ENCODE results near the gene RBPJ.
A peak's percentile ranks its signal among the peaks of the same experiment; 100 is the strongest.
"Not testable (repeated sequence)": the region's sequence is repeated elsewhere in the genome, so short reads cannot be mapped to it uniquely, and the experiment has no call there.

RBPJ gene

DNA sequence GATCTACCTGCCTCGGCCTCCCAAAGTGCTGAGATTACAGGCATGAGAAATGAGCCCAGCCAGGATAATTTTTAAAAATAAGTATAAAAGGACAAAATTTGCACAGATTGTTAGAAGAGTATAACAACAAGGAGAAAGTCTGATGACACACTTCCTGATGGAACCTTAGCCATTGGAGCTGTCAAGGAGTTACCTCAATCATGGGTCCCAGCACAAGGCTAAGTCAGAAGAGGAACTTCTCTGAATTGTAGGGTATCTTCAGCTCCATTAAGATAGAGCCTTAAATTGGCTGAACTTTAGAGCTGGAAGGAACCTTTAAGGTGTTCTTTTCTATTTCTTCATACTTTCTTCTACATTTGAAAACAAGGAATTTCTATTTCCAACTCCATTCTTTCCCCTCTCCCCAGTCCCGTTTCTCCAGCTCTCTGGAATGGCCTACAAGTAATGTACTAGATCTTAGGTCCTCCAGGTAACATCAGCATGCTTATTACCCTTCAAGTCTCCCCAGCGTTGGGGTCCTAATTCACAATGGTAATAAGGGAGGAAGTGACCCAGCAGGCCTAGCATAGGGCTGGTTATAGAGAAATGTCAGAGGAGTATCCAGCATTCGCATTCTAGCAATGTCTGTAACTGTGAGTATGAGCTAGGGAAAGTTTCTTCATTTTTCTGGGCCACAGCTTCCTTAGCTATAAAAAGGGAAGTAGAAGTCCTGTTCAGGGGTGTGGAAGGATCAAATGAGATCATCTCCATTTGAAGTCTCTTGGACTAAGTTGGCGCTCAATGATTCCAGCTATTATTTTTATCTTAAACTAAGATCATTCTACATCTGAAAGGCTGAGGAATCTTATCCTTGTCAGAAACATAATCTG, 18.5 kb upstream of the RBPJ start:
- DNase-seq, result no peak

DNA sequence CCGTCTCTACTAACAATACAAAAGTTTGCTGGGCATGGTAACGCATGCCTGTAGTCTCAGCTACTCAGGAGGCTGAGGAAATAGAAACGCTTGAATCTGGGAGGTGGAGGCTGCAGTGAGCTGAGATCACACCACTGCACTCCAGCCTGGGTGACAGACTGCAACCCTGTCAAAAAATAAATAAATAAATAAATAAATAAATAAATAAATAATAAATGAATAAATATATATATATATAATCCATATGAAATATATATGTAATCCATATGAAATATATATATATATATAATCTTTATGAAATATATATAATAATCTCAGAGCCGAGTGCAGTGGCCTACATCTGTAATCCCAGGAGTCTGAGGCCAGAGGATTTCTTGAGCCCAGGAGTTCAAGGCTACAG, 17.8 kb upstream of the RBPJ start:
- no peak for DNase-seq

DNA sequence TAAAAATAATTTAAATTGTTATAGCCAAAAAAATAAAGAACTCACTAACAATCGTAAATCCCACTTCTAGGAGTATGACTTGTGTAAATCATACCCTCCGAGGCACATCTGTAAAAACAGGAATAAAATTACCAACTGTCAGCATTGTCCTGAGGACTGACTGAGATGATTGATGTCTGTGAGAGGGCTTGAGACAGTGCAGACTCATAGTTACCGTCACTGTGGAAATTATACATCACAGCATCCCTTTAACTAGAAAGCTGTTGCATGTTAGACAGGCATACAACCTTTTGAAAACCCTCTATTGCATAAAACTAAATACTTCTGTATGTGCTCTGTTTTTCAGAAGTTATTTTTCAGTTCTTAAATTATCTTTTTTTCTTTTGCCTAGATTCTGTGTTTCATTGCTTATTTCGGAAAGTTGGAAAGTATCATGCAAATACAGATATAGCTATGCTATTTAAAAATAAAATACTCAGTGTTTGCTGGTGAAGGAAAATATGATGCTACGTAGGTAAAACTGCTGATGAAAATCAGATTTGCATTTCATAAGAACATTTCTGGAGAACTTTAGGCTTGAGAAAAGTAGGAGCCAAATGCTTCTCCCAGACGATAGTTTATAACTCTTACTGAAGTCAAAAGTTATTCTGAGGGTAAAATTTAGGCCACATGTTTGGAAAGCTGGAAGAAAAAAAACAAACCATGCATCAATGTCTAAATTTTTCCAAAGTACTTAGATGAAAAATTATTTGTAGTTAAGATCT, 13.6 kb upstream of the RBPJ start:
- DNase-seq, result peak in 2 of 3 experiments; percentile 41 to 86

DNA sequence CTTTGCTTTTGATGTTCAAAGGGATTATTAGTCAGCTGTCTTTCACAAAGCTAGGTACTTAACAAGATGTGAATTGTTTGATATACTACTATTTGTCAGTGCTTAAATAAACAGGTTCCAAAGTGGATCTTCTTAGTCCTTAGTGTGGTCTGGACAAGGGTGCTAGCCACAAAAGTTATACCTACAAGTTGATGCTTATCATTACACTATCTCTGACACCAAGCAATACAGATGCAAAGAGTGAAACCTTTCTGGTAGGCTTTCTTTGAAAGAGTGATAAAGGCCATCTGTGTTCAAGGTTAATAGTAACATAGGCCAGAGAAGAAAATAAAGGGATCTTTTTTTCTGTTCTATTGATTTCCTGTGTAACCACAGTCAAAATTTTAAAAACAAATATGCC, 12.2 kb upstream of the RBPJ start:
- peak in 1 of 3 experiments; percentile 17 for DNase-seq

DNA sequence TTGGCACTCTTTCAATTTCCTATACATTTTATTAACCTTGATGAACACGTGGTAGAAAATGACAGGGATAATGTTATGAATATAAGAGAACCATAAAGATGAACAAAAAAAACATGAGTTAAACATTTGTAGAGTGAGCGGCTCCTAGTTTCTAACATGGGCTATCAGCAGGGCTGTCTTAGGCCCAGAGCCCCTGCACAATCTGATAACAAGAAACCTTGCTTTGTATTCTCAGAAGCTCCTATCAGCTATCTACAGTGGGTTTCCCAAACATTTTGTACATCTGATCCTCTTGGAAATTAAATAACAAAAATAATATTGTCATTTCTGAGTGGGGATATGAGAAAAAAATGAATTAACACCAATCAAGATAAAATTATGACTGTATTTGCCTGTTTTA, 10.6 kb upstream of the RBPJ start:
- DNase-seq, result no peak

DNA sequence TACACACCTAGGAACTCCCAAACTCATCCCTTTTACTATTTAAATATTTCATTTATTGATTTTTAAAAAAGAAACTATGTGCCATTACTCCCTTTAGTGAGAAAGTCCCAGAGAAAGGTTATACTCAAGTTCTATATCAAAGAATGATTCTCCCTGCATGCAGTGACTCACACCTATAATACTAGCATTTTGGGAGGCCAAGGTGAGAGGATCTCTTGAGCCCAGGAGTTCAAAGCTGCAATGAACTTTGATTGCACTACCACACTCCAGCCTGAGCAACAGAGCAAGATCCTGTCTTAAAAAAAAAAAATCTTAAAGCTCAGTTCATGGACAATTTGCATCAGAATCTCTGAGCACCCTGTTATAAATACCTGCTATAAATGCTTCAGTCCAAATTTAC, 9.2 kb upstream of the RBPJ start:
- DNase-seq, result no peak

DNA sequence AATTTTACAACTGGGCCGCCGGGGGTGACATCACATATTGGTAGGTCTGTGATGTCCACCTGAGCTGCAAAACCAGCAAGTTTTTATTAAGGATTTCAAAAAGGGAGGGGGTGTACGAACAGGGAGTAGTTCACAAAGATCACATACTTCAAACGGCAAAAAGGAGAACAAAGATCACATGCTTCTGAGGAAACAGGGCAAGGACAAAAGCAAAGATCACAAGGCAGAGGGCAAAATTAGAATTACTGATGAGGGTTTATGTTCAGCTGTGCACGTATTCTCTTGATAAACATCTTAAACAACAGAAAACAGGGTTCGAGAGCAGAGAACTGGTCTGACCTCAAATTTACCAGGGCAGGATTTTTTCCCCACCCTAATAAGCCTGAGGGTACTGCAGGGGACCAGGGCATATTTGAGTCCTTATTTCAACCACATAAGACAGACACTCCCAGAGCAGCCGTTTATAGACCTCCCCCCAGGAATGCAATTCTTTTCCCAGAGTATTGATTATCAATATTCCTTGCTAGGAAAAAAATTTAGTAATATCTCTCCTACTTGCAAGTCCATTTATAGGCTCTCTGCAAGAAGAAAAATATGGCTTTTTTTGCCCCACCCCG, 5.4 kb upstream of the RBPJ start:
- not testable (repeated sequence) for DNase-seq

DNA sequence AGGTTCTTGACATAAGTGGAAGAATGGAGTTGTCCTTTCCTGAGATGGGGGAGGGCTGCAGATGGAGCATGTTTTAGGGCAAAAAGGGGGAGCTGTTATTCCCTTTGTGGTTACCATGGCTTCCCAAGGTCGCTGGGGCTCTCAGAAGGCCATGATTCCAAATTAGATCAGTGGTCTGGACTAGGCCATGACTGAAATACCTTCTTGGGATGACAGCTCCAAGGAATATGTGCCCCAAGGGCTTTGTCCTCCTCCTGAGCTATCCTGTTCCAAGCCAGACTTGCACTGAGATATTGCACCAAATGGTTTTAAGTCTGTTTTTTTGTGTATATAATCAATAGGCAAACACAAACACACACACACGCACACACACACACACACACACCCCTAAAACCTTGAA, 3.0 kb upstream of the RBPJ start:
- DNase-seq, result no peak

DNA sequence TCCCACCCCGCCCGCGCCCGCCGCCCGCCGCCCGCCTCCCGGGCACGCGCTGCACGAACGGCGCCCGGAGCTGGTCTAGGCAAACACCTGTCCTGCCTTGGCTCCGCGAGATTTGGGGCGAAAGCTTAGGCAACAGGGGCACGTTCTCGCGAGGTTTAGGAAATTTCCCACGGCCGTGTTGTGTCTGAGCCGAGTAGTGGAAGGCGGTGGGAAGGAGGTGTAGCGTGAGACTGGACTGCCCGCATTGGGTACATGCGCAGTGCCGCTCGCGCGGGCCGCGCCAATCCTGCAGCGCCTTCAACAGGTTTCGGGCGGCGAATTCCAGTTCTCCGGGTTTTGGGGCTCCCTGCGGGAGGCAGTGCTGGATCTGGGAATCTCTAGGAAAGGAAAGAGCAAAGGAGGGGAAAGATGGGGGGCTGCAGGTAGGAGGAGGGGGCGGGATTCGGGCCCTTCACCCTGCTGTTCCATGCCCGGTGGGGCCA, 1.3 kb upstream of the RBPJ start:
- DNase-seq, result peak; percentile 99 to 100 (median 100)

DNA sequence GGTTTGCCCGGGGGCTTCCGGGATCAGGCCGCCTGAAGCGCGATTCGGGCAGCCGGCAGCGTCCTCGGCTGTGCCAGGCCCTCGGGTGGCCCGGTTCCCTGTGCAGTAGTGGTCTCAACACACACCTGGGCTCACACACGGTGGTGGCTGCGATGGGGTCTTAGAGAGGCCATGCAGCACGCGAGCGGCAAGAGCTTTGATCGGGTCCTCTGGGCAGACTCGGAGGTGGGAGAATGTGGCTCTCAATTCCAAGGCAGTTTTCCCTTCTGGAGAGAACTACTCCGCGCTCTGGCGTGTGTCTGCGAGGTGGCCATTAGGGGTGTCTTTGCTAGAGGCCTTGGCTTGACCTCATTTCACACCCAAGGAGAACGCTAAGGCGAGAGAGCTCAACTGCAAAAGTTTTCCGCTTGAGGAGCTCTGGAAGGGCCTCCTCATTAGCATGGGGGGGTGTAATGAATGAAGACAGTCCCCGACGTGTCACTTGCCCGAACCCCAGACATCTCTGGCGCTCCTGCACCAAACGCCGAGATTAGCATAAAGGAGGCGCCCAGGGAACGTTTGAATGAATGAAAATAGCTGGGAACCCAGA, 771 bp upstream of the RBPJ start:
- DNase-seq, result no peak

DNA sequence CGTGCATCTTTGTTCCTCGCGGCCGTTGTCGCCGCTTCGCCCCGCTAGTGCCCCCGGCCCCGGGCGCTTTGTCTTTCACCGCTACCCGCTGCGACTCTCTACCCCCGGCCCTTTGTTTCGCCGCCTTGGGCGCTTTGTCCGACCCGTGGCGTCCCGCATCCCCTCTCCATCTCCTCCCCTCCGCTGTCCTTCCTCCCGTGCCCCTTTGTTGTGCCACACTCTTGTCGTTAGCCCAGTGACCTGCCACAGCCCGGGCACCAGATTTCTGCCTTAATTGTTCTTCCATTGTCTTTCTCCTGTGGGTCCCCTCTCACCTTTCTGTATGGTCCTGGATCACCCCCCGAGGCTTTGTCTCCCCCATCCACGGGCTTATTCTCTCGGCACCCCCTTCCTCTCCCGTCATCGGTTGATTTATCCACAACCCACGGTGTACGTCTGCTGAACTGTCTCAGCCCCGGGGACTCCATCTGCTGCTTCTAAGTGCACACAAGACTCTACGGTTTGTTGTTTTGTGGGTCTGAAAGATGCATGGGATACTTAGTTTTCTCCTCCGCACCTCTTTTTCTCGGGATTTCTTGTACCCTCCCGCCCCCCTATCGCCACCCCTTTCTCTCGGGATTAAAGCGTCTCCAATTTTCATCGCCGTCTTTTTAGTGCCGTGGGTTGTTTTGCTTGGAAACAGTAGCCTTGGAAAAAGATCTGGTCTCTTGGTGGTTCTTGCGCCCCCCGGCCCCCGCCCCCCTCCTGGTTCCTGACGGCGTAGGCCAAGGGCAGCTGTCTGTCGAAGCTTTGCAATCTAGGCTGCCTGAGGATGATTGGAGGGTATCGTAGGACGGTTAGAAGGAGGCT, 783 bp downstream of the RBPJ start:
- DNase-seq, result peak; percentile 53 to 80 (median 72)

DNA sequence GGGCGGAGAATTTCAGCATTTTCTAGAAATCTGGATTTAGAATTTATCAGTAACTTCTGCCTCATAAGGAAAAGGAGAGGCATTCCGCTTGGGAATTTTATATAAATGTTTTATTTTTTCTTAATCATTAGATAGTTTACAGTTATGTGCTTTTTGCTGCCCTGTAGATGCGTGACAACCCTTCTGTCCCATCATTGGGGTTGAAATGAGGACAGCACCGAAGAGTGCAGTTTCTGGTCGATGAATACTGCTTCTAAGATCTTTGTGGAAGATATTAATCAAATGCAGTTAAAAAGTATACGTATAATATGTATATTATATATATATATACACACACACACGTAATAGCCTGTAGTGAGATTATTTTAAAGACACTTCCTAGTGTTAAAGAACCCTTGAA, 1.5 kb downstream of the RBPJ start:
- peak in 1 of 3 experiments; percentile 35 for DNase-seq

DNA sequence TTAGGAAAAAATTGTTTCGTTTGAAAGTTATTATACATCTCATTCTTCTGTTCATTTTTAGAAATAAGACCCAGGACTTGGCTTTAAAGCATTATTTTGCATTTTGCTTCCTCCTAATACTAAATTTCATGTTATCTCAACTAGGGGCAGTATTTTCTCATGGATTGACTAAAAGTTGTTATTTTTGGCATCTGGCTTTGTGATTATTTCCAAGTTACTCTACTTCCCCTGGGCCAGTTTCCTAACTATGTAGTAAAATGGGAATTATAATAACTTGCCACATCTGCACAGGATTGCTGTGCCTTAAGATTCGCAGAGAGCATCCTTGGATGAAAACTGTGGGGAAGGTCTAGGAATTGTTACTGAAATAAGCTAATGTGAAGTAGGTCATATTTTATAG, 3.0 kb downstream of the RBPJ start:
- no peak for DNase-seq

DNA sequence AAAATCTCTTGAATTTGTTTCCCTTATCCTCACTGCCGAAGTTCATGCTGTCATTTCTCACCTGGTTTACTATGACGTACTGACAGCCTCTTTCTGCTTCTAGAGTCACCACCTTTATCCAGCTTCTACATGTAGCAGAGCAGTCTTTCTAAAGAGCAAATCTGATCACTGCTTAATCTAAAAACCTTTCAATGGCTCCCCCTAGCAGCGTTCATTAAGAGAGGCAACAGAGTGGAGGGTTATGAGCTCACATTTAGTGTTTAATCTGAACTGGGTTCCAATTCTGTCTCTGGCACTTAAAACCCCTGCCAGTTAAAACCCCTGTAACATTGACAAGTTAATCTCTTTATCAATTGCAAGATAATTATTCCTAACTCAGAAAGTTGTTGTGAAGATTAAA, 4.4 kb downstream of the RBPJ start:
- DNase-seq, result peak in 2 of 3 experiments; percentile 16 to 30

DNA sequence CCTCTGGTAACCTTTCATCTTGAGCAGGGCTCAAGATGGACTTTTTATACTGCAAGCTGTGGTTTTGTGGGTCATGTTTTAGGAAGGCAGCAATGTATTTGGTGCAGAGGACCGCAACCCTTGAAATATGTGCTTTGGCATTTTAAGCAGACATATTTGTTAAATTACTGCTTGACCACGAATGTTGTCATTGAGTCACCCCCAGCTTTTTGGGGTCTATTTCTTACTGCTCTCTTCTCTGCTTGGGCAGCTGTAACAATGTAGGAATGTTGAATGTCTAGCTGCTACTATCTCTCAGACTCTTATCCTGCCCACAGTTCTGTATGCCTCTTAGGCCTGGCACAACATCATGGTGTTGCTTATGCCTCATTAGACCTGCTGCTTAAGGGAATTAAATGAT, 6.0 kb downstream of the RBPJ start:
- peak in 1 of 3 experiments; percentile 27 for DNase-seq

DNA sequence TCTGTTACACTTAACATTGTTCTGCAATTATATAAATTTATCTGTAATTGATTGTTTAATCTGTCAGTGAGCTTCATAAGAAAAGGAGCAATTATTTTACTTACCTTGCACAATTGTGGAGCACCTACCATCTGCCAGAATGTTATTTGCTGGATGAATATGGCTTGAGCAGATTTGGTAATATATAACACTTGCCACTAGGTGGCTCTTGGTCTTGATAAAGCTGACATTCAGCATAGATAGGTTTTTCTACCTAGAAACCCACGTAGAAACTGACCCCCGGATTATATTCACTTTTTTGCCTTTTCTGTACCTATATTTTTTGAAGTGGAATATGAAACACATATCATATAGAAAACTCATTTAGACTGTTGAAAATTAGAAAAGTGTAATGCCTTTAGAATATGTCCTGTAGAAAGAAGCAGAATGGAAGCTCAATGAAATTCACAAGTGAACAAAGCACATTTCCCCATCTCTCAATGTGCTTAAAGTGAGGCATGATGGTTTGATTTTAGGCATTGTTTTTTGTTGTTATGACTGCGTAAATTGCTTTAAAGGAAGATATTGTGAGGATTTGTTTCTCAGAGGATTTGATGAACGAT, 9.5 kb downstream of the RBPJ start:
- peak; percentile 14 to 83 (median 75) for DNase-seq

DNA sequence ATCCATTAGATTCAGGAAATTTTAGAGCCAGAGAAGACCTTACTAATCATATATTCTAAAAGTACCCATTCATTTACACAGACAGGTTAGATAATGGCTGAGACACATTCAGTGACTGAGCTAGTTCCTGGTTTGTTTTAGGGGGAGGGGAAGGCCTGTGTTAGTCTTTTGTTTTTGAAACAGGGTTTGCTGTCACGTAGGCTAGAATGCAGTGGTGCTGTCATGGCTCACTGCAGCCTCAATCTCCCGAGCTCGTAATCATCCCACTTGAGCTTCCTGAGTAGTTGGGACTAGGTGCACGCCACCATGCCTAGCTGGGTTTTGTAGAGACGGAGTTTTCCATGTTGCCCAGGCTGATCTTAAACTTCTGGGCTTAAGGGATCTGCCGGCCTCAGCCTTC, 10.1 kb downstream of the RBPJ start:
- DNase-seq, result peak; percentile 21 to 97 (median 69)

DNA sequence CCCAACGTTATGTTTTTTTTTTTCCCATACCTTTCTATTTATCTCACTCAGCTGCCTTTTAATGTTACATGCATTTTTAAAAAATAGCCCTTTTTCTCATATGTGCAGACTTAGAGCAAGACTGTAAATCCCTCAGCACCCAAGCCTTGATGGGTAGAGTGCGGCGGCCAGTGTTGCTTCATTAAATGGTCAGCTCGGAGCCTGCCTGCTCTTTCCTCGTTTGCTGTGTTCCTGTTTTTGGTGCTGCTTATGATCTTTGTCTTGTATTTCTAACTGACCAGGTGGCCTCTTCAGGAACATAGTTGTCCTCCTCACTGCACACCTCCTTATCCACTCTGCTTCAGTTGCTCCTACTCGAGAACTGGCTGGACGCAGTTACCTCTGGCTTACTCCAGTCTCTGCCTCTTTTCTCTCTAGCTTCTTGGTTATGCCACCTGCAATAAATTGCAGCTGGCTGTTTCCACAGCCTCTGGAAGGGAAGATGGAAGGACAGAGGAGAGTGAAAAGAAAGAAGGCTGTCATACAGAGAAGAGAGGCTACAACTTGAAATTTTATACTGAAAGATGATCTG, 10.7 kb downstream of the RBPJ start:
- peak in 2 of 3 experiments; percentile 38 to 55 for DNase-seq

DNA sequence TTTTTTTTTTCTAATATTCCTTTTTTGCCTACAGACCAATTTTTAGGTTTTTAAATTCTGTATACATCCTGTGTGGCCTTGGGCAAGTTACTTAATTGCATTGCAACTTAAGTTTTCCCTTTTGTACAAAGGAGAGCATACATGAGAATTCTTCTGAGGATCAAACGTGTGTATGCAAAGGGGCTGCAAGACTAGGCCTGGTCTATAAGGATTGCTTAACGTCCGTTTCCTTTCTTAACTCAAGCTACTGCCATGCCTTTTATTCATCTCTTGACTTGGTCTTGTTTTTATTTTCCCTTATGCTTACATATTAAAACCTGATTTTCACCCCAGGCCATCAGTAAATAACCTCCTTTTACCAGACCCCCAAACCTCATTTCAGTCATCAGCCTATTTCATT, 13.6 kb downstream of the RBPJ start:
- no peak for DNase-seq

DNA sequence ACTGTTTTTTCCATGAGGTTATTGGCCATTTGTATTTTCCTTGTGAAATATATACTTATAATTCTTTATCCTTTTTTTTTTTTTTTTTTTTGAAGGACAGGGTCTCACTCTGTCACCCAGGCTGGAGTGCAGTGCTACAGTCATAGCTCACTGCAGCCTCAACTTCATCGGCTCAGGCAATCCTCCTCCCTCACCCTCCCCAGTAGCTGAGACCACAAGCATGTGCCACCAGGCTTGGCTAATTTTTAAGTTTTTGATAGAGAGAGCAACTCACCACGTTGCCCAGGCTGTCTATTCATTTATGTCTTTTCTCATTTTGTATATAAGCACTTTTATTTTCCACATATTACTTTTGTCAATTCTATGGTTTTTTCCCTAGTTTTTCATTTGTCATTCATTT, 16.8 kb downstream of the RBPJ start:
- DNase-seq, result no peak

DNA sequence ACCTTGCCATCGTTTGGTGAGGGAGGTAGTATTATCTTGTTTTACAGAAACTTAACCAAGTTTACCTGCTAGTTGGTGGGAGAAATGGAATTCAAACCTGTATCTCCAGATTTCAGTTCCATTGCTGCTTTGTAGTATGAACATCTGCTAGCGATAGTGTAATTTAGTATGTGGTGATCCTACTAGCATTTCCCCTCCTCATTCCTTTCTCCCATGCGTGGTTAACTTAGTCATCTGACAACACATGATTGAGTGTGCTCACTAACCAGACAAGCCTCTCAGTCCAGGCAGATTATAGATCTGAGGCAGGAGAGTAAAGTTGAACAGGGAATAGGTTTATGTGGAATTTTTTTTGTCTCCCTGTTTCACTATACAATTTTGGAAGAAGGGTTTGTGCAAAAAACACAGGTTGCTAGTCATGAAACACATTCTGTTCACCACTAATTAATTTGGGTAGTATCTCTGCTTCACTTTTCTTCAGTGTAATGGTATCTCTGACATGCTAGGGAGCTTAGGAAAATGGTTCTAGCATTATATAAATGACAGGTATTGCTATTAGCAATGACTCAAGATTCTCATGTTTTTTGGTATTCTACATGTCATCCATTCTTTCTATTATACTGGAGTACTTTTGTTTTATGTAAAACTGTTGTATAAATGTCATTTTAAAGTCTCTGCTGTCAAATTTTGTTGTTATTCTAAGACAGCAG, 21.7 kb downstream of the RBPJ start:
- peak in 1 of 3 experiments; percentile 27 for DNase-seq
